Activated naive CD8-positive, alpha-beta T cell (primary cell): ENCODE results near the gene GFER.
"Not testable (repeated sequence)": the region's sequence is repeated elsewhere in the genome, so short reads cannot be mapped to it uniquely, and the experiment has no call there.

ENCODE experiments used
- H3K27ac Mint-ChIP-seq: one replicate; pipeline ENCODE4 v1.8.0; 2021; ENCODE audit warnings: mixed read lengths
- H3K27me3 Mint-ChIP-seq: one replicate; pipeline ENCODE4 v1.8.0; 2021; ENCODE audit warnings: mixed read lengths
- H3K36me3 Mint-ChIP-seq: one replicate; pipeline ENCODE4 v1.8.0; 2021; ENCODE audit warnings: mixed read lengths
- H3K4me1 Mint-ChIP-seq: one replicate; pipeline ENCODE4 v1.8.0; 2021; ENCODE audit warnings: low read depth, mixed read lengths
- H3K4me3 Mint-ChIP-seq: one replicate; pipeline ENCODE4 v1.8.0; 2021; ENCODE audit warnings: mild to moderate bottlenecking, mixed read lengths
- H3K9me3 Mint-ChIP-seq: one replicate; pipeline ENCODE4 v1.8.0; 2021; ENCODE audit warnings: low read depth, mixed read lengths

The GFER gene

DNA sequence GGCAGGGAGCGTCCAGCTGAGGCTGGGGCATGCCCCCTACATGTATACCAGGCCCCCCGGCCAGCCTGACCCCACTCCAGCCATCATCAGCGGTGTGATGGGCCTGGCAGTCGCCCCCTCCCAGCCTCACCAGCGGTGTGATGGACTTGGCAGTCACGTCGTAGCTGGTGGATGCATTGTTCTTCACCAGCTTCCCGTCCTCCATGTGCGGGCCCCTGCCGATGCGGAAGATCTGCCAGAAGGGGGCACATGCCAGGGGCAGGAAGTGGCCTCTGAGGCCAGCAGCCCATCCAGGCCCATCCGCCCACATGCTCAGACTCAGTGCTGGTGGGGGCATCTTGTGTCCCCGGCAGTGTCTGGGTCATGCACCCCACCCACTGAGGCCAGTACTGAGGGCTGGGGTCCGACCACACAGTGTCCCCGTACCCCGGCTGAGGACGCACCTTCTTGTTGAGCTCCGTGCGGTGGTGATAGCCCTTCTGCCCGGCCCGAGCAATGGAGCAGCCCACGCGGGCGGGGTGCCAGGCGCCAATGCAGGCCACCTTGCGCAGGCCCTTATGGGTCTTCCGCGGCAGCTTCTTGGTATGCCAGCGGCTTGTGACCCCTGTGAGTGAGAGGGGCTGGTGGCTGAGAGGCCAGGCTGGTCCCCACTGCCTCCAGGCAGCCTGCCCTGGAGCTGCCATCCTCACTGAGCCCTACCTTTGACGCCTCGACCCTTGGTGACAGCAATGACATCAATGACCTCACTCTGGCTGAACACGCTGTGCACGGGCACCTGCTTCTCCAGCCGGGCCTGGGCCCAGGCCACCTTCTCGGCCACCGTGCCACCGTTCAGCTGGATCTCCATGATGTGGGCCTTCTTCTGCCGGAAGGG is 37.3 kb upstream of the GFER start:
- H3K27ac Mint-ChIP-seq: no peak overlapping the region
- no peaks in the 10 kb centered on the region for H3K9me3 Mint-ChIP-seq
- H3K36me3 Mint-ChIP-seq: no peaks in the 10 kb centered on the region
- H3K4me1 Mint-ChIP-seq: peaks cover 12% of the 10 kb centered on the region
- H3K27me3 Mint-ChIP-seq: no peaks in the 10 kb centered on the region
- H3K4me3 Mint-ChIP-seq: no peak overlapping the region

DNA sequence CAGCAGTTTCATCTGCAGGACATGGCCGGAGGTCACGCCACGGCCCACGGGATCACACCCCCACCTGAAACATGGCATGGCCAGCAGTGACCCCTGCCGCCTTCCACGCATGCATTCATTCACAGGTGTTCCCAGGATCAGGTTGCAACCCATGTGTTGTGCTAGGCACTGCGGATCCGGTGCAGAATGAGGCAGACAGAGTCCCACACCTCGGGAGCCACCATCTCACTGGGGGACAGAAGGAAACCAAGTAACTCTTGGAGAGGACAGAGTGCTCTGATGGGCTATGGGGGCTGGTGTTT is 36.7 kb upstream of the GFER start:
- H3K9me3 Mint-ChIP-seq: no peaks in the 10 kb centered on the region
- H3K27me3 Mint-ChIP-seq: no peaks in the 10 kb centered on the region
- H3K36me3 Mint-ChIP-seq: no peaks in the 10 kb centered on the region
- H3K27ac Mint-ChIP-seq: no peak overlapping the region
- H3K4me1 Mint-ChIP-seq: peaks cover 9% of the 10 kb centered on the region
- no peak overlapping the region for H3K4me3 Mint-ChIP-seq

DNA sequence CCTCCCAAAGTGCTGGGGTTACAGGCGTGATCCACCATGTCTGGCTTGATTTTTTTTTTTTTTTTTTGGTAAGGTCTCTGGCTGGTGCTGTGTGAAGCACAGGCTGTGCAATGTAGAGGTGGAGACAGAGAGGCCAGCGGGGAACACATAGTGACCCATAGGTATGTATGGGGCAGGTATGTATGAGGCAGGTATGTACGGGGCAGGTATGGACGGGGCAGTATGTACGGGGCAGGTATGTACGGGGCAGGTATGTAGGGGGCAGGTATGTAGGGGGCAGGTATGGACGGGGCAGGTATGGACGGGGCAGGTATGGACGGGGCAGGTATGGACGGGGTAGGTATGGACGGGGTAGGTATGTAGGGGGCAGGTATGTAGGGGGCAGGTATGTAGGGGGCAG is 34.5 kb upstream of the GFER start:
- H3K27me3 Mint-ChIP-seq: no peaks in the 10 kb centered on the region
- no peaks in the 10 kb centered on the region for H3K9me3 Mint-ChIP-seq
- peaks cover under 1% of the 10 kb centered on the region for H3K4me1 Mint-ChIP-seq
- H3K4me3 Mint-ChIP-seq: no peak overlapping the region
- H3K36me3 Mint-ChIP-seq: no peaks in the 10 kb centered on the region
- no peak overlapping the region for H3K27ac Mint-ChIP-seq

DNA sequence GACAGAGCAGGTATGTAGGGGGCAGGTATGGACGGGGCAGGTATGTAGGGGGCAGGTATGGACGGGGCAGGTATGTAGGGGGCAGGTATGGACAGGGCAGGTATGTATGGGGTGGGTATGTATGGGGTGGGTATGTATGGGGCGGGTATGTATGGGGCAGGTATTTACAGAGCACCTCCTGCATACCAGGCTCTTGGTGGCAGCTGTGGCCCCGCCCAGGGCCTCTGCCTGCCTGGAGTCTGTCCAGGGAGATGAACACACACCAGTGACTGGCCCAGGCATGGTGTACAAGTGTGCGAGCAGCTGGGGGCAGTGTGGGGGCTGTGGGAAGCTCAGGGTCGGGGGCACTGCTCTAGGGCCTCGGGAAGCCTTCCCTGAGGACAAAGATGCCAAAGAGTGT is 33.9 kb upstream of the GFER start:
- Mint-ChIP-seq H3K4me3 (no peak overlapping the region), H3K27me3 (no peaks in the 10 kb centered on the region), H3K36me3 (no peaks in the 10 kb centered on the region), H3K27ac (no peak overlapping the region), H3K4me1 (no peaks in the 10 kb centered on the region), H3K9me3 (no peaks in the 10 kb centered on the region)

DNA sequence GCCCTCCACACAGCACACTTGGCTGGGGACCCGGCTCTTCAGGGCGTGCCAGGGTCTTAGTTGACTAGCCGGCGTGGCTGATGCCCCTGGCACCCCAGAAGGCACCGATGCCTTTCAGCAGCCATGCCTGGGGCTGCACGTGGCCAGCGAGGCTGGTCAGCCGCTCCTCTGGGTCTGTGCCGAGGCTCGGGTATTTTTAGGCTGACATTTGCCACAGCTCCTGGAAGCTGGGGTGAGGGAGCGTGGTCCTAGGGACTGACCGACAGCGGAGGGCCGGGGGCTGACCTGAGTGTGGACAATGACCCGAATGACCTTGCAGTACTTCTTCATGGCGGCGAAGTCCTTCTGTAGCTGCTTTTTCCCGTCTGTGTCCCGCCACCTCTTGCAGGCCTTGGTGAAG is 33.4 kb upstream of the GFER start:
- Mint-ChIP-seq H3K36me3 (no peaks in the 10 kb centered on the region), H3K4me1 (no peaks in the 10 kb centered on the region), H3K27me3 (no peaks in the 10 kb centered on the region), H3K4me3 (no peak overlapping the region), H3K9me3 (no peaks in the 10 kb centered on the region), H3K27ac (no peak overlapping the region)

DNA sequence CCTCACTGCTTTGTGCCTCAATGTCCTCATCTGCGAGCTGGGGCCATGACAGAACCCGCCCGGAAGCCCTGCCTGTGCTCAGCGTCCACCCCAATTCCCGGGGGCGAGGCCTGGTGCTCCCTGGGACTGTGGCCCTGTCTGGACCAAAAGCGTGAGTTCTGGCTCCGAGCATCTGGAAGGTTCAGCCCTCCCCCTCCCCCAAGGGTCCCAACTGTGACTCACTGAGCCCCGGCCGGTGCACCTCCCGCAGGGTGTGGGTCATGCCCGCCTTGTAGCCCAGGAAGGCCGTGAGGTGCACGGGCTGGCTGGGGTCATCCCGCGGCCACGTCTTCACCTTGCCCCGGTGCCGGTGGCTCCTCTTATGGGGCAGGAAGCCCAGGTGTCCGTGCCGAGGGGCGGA is 30.3 kb upstream of the GFER start:
- H3K4me1 Mint-ChIP-seq: no peaks in the 10 kb centered on the region
- no peak overlapping the region for H3K27ac Mint-ChIP-seq
- no peaks in the 10 kb centered on the region for H3K36me3 Mint-ChIP-seq
- H3K9me3 Mint-ChIP-seq: no peaks in the 10 kb centered on the region
- H3K27me3 Mint-ChIP-seq: no peaks in the 10 kb centered on the region
- no peak overlapping the region for H3K4me3 Mint-ChIP-seq

DNA sequence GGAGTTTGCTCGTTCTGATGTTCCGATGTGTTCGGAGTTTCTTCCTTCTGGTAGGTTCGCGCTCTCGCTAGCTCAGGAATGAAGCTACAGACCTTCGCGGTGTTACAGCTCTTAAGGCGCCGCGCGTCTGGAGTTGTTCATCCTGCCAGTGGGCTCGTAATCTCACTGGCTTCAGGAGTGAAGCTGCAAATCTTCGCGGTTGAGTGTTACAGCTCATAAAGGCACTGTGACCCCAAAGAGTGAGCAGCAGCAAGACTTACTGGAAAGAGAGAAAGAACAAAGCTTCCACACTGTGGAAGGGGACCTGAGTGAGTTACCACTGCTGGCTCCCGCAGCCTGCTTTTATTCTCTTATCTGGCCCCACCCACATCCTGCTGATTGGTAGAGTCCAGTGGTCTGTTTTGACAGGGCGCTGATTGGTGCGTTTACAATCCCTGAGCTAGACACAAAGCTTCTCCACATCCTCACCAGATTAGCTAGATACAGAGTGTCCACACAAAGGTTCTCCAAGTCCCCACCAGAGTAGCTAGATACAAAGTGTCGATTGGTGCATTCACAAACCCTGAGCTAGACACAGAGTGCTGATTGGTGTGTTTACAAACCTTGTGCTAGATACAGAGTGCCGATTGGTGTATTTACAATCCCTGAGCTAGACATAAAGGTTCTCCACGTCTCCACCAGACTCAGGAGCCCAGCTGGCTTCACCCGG is 26.4 kb upstream of the GFER start:
- H3K4me3 Mint-ChIP-seq, H3K27me3 Mint-ChIP-seq, H3K36me3 Mint-ChIP-seq, H3K9me3 Mint-ChIP-seq, H3K27ac Mint-ChIP-seq: not testable (repeated sequence)
- peaks cover 20% of the 10 kb centered on the region for H3K4me1 Mint-ChIP-seq

DNA sequence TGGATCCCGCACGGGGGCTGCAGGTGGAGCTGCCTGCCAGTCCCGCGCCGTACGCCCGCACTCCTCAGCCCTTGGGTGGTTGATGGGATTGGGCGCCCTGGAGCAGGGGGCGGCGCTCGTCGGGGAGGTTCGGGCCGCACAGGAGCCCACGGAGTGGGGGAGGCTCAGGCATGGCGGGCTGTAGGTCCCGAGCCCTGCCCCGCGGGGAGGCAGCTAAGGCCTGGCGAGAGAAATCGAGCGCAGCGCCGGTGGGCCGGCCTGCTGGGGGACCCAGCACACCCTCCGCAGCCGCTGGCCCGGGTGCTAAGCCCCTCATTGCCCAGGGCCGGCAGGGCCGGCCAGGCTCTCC is 25.9 kb upstream of the GFER start:
- not testable (repeated sequence) for H3K36me3 Mint-ChIP-seq, H3K27me3 Mint-ChIP-seq, H3K9me3 Mint-ChIP-seq, H3K27ac Mint-ChIP-seq, H3K4me3 Mint-ChIP-seq
- peaks cover 20% of the 10 kb centered on the region for H3K4me1 Mint-ChIP-seq

DNA sequence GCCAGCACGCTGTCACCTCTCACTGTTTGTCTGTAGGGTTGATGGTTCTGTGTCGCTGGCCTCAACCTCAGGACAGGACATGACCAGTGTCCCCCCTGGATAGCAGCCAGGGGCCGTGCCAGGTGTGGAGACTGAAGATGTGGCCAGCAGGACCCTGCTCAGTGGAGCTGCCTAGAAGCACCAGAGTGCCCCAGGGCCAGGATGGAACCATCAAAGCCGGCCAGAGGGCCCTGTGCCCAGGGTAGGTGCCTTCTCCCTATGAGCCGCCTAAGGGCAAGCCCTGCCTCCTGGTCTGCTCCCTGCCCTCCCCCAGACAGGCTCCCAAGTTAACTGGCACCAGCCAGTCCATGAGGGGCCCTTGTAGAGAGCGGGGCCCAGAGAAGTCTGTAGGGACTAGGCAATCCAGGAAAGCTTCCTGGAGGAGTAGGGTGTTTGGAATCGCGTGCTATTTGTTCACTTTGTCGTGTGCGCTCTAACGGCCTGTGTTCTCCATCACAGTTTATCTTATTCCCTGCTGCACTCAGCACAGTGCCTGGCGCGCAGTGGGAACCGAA is 25.2 kb upstream of the GFER start:
- H3K27ac Mint-ChIP-seq: no peak overlapping the region

DNA sequence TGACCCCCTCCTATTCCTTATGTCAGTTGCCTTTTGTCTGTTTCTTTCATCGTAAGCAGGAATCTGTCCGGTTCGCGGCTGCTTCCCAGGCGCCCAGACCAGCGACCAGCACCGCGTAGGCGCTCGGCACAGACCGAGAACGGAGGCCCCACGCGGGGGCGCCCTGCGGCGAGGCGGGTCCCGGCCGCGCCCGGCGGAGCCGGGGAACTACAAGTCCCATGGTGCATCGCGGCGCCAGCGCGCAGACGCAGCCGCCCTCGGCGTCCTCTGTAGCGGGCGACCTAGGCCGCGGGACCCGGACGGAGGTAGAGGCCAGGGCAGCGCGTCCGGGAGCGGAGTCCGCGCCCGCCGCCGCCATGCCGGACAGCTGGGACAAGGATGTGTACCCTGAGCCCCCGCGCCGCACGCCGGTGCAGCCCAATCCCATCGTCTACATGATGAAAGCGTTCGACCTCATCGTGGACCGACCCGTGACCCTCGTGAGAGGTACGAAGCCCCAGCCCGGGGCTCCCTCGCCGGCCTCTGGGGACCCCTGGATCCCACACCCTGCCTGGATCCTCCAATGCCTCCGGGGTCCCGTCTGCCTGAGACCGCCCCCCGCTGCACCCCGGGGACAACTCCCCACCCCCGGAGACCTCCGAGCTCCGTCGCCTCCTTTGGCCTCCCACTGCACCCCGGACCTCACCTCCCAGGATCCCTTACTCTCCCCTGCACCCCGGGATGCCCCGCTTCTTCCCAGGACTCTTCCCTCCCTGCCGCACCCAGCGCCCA is 24.5 kb upstream of the GFER start, which contains the start of gene NDUFB10:
Gene NDUFB10 (plus strand): TSS at position 270 of the 771 bp plus-strand sequence. CDS start 87 bp downstream, at position 357.
- H3K4me3 Mint-ChIP-seq: peak within 1 kb of the TSS; percentile 94
- H3K36me3 Mint-ChIP-seq: peaks cover 6% of the 10 kb centered on the region
- peak within 1 kb of the TSS; percentile 91 for H3K27ac Mint-ChIP-seq
- H3K4me1 Mint-ChIP-seq: peaks cover 28% of the 10 kb centered on the region
- H3K9me3 Mint-ChIP-seq: no peaks in the 10 kb centered on the region
- no peaks in the 10 kb centered on the region for H3K27me3 Mint-ChIP-seq

More for the DNA sequence above, 25.2 kb upstream of the GFER start:
- Mint-ChIP-seq H3K36me3 (peaks cover 3% of the 10 kb centered on the region), H3K4me3 (peak overlapping the region; percentile 94), H3K27me3 (no peaks in the 10 kb centered on the region), H3K9me3 (no peaks in the 10 kb centered on the region), H3K4me1 (peaks cover 25% of the 10 kb centered on the region)

DNA sequence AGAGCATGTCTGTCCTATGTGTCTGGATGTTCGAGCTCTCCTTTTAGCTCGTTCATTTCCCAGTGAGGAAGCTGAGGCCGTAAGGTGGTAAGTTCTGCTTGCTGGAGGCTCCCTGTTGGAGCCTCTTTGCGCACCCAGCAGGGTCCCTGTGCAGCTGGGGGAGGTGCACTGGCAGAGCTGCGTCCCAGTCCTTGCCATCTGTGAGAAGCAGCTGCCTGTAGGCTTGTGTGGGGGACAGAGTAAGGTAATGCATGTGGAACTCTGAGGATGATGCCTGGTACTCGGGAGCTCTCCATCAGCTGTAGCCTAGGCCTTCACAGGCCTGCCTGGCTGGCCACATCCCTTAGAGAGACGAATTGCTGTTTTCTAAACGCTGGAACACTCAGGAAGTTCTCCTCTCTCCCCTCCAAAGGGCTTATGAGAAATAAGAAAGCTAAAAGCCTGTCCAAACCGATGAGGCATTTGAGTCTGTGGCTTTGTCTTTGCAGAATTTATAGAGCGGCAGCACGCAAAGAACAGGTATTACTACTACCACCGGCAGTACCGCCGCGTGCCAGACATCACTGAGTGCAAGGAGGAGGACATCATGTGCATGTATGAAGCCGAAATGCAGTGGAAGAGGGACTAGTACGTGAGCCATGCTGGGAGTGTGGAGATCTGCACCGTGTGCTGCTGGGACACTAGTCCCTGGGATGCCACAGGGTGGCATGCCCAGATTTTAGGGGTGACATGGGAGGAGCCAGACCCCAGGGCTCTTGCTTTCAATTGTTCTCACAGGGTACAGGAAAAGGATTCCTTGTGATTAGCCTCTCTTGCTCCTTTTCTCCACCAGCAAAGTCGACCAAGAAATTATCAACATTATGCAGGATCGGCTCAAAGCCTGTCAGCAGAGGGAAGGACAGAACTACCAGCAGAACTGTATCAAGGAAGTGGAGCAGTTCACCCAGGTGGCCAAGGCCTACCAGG is 23.0 kb upstream of the GFER start:
- H3K27ac Mint-ChIP-seq: peak overlapping the region; percentile 91
- H3K27me3 Mint-ChIP-seq: no peaks in the 10 kb centered on the region
- peak overlapping the region; percentile 94 for H3K4me3 Mint-ChIP-seq
- H3K4me1 Mint-ChIP-seq: peaks cover 33% of the 10 kb centered on the region
- H3K36me3 Mint-ChIP-seq: peaks cover 9% of the 10 kb centered on the region
- H3K9me3 Mint-ChIP-seq: no peaks in the 10 kb centered on the region

DNA sequence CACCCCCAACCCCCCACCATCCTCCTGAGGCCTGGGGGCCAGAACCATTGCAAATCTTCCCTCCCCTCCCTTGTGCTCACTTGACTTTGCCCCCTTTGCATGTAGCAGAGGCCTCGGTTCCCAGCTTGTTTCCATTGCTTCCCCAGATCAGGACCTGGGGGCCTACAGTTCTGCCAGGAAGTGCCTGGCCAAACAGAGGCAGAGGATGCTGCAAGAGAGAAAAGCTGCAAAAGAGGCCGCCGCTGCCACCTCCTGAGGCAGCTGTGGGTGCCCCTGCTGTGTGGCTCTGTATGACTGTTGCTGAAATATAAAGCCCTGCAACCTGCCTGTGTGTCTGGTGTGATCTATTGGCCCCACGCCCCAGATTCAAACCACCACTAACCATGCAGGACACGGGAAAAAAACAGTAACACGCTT is 22.3 kb upstream of the GFER start:
- Mint-ChIP-seq H3K36me3 (peaks cover 9% of the 10 kb centered on the region), H3K4me1 (peaks cover 33% of the 10 kb centered on the region), H3K27me3 (no peaks in the 10 kb centered on the region), H3K9me3 (no peaks in the 10 kb centered on the region), H3K4me3 (peak overlapping the region; percentile 98), H3K27ac (peak overlapping the region; percentile 97)

DNA sequence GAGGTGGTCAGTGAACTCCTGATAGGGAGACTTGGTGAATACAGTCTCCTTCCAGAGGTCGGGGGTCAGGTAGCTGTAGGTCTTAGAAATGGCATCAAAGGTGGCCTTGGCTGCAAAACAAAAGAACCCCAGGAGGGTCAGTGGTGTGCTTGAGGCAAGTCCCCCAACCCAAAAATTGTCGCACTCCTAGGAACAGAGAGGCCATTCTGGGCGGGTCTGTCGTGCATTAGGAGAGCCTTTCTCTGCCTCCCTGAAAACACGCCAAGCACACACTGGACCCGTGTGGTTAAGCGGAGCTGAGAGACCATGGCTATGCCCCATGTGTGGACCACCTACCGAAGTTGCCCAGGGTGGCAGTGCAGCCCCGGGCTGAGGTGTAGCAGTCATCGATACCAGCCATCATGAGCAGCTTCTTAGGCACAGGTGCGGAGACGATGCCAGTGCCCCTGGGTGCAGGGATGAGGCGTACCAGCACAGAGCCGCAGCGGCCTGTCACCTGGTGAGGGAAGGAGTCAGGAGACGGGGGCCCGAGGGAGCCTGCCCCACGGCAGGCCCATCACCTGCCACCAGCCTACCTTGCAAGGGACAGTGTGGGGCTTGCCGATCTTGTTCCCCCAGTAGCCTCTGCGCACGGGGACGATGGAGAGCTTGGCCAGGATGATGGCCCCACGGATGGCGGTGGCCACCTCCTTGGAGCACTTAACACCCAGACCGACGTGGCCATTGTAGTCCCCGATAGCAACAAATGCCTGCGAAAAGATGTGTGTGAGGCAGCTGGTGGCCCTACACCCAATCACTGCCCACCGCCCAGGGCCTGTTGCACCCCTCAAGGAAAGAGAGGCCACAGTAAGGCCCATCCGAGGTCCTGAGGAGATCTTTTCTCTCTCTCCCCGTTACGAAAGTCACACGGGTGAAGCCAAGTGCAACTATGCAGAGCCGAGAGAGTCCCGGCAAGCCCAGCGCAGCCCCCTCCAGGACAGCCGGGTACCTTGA is 21.5 kb upstream of the GFER start:
- H3K9me3 Mint-ChIP-seq, H3K36me3 Mint-ChIP-seq, H3K27me3 Mint-ChIP-seq: not testable (repeated sequence)
- H3K4me3 Mint-ChIP-seq: peak overlapping the region; percentile 98
- H3K4me1 Mint-ChIP-seq: peaks cover 35% of the 10 kb centered on the region
- peak overlapping the region; percentile 97 for H3K27ac Mint-ChIP-seq
